Spleen (tissue), 11 donors: ENCODE measurements around the gene PRTN3. TPM values are rescaled to one million over a fixed set of nuclear protein-coding genes. Genes with fewer than 3 reads are reported as not detected.

Source experiments
- DNase-seq: peaks from one replicate; pipeline ENCODE4 v3.0.0-alpha.2; 2020
- H3K27ac ChIP-seq, 8 donors: fragments of 200-600 bp; sonication (generic) in 7 of 8; 1 replicate in 4 of 8; 2 replicates in 4 of 8; pipeline versions ENCODE4 v1.5.0 to v1.8.0; 2016 to 2021; ENCODE audit warnings: inconsistent platforms in 4 of 8, mild to moderate bottlenecking in 4 of 8, moderate library complexity in 1 of 8
- H3K27me3 ChIP-seq, 7 donors: fragments of 200-600 bp; sonication (generic) in 6 of 7; replicated peaks in 1 of 7; 1 replicate in 4 of 7; 2 replicates in 3 of 7; pipeline versions ENCODE4 v1.5.0 to v1.8.0; 2016 to 2021; ENCODE audit warnings: inconsistent platforms in 3 of 7, mild to moderate bottlenecking in 1 of 7
- H3K36me3 ChIP-seq, 6 donors: fragments of 200-600 bp; sonication (generic) in 5 of 6; 1 replicate in 4 of 6; 2 replicates in 2 of 6; pipeline versions ENCODE4 v1.5.0 to v1.8.0; 2016 to 2021; ENCODE audit warnings: inconsistent platforms in 2 of 6
- H3K4me1 ChIP-seq, 6 donors: fragments of 200-600 bp; sonication (generic) in 5 of 6; 1 replicate in 3 of 6; 2 replicates in 3 of 6; pipeline versions ENCODE4 v1.5.0 to v1.8.0; 2016 to 2021; ENCODE audit warnings: inconsistent platforms in 3 of 6
- H3K4me3 ChIP-seq, 8 donors: fragments of 200-600 bp; sonication (generic) in 7 of 8; 1 replicate in 4 of 8; 2 replicates in 4 of 8; pipeline versions ENCODE4 v1.5.0 to v1.8.0; 2016 to 2021; ENCODE audit warnings: inconsistent platforms in 4 of 8, mild to moderate bottlenecking in 4 of 8, moderate library complexity in 2 of 8
- H3K9me3 ChIP-seq, 8 donors: fragments of 200-600 bp; sonication (generic) in 7 of 8; 1 replicate in 4 of 8; 2 replicates in 4 of 8; pipeline versions ENCODE4 v1.5.0 to v1.8.0; 2016 to 2021; ENCODE audit warnings: inconsistent platforms in 4 of 8
- POLR2A ChIP-seq, 3 donors: fragments of 450-650 bp; IDR thresholded peaks; one replicate each; pipeline ENCODE4 v1.5.1; 2017; ENCODE audit warnings: antibody characterized with exemption in 3 of 3, mild to moderate bottlenecking in 1 of 3
- POLR2AphosphoS5 ChIP-seq, 3 donors: sonication (generic); formaldehyde crosslinking; IDR thresholded peaks; one replicate each; pipeline ENCODE4 v1.5.1; 2017; ENCODE audit warnings: antibody characterized with exemption in 3 of 3
- WGBS, 5 donors: extraction: QIAGEN DNeasy Blood & Tissue Kit in 3 of 5; methylation state at CpG; one replicate each; pipeline versions ENCODE4 v1.1.5 to v1.1.7; 2013 to 2018; 5-methylcytosine and 5-hydroxymethylcytosine counted together
- intact Hi-C: fragments of 100-400 bp; cut with DNase I; formaldehyde crosslinking; loops from one replicate; pipeline ENCODE4 v1.15.0; 2023; ENCODE audit warnings: low total_unique reads
- polyA plus RNA-seq, 3 donors: library from polyadenylated mRNA; stranded (reverse); fragments of 200-250 nt; gene quantifications; one replicate each; pipeline ENCODE4 v1.2.1, GENCODE V29; 2013
- total RNA-seq, 7 donors: library from RNA; depleted of rRNA in 3 of 7; stranded (reverse); fragments of >200 nt in 3 of 7; fragmentation: NEBNext Ultra II Directional in 4 of 7; extraction: Animal tissue kit (Norgen Biotek cat#: 25700) in 4 of 7; gene quantifications; one replicate each; pipeline versions ENCODE4 v1.1.0 to v1.2.1, GENCODE V29; 2016 to 2021
- TF ChIP-seq, protein P1 (sequence below), 11 experiments: fragments of 200-600 bp in 7 of 11; fragments of 450-650 bp in 4 of 11; sonication (generic) in 4 of 11; IDR thresholded peaks in 8 of 11; conservative IDR thresholded peaks in 3 of 11; 1 replicate in 7 of 11; 2 replicates in 4 of 11; pipeline versions ENCODE4 v1.4.0 to v1.8.0; 2016 to 2021; ENCODE audit warnings: antibody characterized with exemption in 11 of 11, inconsistent platforms in 4 of 11, mild to moderate bottlenecking in 1 of 11
- donor health status: healthy with polysubstance abuse.
- donor health status: DM: no; HTN: no; CAD: no; lungs with moderate emphysema.
- donor health status: DM: no; HTN: no; CAD: no.
- donor health status: Bipolar disorder and iron deficiency.
- donor health status: healthy.
- donor health status: DM: no; HTN: no; CAD: no.
- donor health status: DM: yes; HTN: yes; CAD: no.

Gene PRTN3
- total and polyA plus RNA-seq, 10 donors: 0.89 to 168 (median 7.9) TPM

GRCh38 chr19:813219-814151 lies 27.3 kb upstream of the PRTN3 start:
- Histone ChIP-seq H3K27ac (no peak overlapping the region), H3K27me3 (no peaks in the 10 kb centered on the region), H3K4me1 (peaks cover 0 to 13% (median 0%) of the 10 kb centered on the region in 6 donors), H3K4me3 (no peak overlapping the region), H3K36me3 (peaks cover 11 to 72% (median 49%) of the 10 kb centered on the region in 6 donors), H3K9me3 (peaks cover 0 to 3% (median 0%) of the 10 kb centered on the region in 8 donors)
- TF ChIP-seq, protein P1, sequence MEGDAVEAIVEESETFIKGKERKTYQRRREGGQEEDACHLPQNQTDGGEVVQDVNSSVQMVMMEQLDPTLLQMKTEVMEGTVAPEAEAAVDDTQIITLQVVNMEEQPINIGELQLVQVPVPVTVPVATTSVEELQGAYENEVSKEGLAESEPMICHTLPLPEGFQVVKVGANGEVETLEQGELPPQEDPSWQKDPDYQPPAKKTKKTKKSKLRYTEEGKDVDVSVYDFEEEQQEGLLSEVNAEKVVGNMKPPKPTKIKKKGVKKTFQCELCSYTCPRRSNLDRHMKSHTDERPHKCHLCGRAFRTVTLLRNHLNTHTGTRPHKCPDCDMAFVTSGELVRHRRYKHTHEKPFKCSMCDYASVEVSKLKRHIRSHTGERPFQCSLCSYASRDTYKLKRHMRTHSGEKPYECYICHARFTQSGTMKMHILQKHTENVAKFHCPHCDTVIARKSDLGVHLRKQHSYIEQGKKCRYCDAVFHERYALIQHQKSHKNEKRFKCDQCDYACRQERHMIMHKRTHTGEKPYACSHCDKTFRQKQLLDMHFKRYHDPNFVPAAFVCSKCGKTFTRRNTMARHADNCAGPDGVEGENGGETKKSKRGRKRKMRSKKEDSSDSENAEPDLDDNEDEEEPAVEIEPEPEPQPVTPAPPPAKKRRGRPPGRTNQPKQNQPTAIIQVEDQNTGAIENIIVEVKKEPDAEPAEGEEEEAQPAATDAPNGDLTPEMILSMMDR (IDR thresholded peaks at IDR 0.05 in 8 of 11, conservative IDR thresholded peaks at IDR 0.05 in 3 of 11): no peak
- peak; percentile 60 to 77 (median 67) for TF ChIP-seq POLR2AphosphoS5 (IDR thresholded peaks at IDR 0.05)
- no peak for TF ChIP-seq POLR2A (IDR thresholded peaks at IDR 0.05)
- intact Hi-C loops: no loop called here
- DNase-seq: no peak
- 90 to 94% (median 93%) methylated on average over 61 to 87 of the region's 87 CpGs for WGBS, 5 donors

GRCh38 chr19:814152-815078 lies 26.4 kb upstream of the PRTN3 start:
- Histone ChIP-seq H3K4me1 (peaks cover 0 to 7% (median 0%) of the 10 kb centered on the region in 6 donors), H3K27ac (no peak overlapping the region), H3K36me3 (peaks cover 11 to 63% (median 40%) of the 10 kb centered on the region in 6 donors), H3K4me3 (no peak overlapping the region), H3K9me3 (peaks cover 0 to 3% (median 0%) of the 10 kb centered on the region in 8 donors), H3K27me3 (no peaks in the 10 kb centered on the region)
- DNase-seq: peak; percentile 76
- intact Hi-C loops: no loop called here
- TF ChIP-seq POLR2AphosphoS5 (IDR thresholded peaks at IDR 0.05) (peak; percentile 43 to 88 (median 60)), POLR2A (IDR thresholded peaks at IDR 0.05) (no peak)
- 86 to 92% (median 91%) methylated on average over 46 to 49 of the region's 49 CpGs for WGBS, 5 donors

DNA sequence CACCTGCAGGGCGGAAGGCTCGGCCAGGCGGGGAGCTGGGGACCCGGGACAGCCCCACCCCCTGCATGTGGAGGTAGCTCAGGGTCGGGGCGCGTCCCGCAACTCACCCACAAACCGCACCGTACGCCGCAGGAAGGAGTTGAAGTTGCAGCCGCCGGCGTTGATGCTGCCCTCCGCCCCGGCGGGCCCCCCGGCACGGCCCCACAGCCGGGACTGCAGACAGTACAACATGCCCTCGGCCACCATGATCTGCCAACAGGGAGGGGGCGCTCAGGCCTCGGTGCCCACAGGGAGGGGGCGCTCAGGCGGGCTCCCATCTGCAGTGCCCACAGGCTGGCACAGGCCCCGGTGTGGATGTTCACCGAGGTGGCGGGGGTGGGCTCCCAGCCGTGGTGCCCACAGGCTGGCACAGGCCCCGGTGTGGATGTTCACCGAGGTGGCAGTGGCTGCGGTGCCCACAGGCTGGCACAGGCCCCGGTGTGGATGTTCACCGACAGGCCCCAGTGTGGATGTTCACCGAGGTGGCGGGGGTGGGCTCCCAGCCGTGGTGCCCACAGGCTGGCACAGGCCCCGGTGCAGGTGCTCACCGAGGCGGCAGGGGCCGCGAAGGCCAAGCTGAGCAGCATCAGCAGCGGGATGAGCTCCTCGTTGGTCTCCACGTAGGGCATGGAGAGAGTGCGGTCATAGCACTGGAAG lies 25.6 kb upstream of the PRTN3 start:
- Histone ChIP-seq H3K36me3 (peaks cover 8 to 55% (median 31%) of the 10 kb centered on the region in 6 donors), H3K27me3 (no peaks in the 10 kb centered on the region), H3K9me3 (peaks cover 0 to 3% (median 0%) of the 10 kb centered on the region in 8 donors), H3K4me3 (no peak overlapping the region), H3K27ac (no peak overlapping the region), H3K4me1 (peaks cover 0 to 5% (median 0%) of the 10 kb centered on the region in 6 donors)
- intact Hi-C loops: no loop called here
- TF ChIP-seq POLR2A (IDR thresholded peaks at IDR 0.05) (no peak), POLR2AphosphoS5 (IDR thresholded peaks at IDR 0.05) (peak in 1 of 3 donors; percentile 70)
- TF ChIP-seq, protein P1 (IDR thresholded peaks at IDR 0.05 in 8 of 11, conservative IDR thresholded peaks at IDR 0.05 in 3 of 11): no peak
- DNase-seq: peak; percentile 76
- 90 to 95% (median 91%) methylated on average over 18 to 47 of the region's 47 CpGs for WGBS, 5 donors
